Mesendoderm (in vitro differentiated cells): ENCODE data around the gene PCSK6.

Source experiments
- DNase-seq: peaks from one replicate; pipeline ENCODE4 v3.0.0; 2013
- H2AK5ac ChIP-seq: 2 replicates; pipeline ENCODE4 v1.6.1; 2013; ENCODE audit warnings: low read length, inconsistent platforms
- H2BK120ac ChIP-seq: 2 replicates; pipeline ENCODE4 v1.6.1; 2013; ENCODE audit warnings: low read depth, mild to moderate bottlenecking, low read length, moderate library complexity, mixed read lengths
- H2BK15ac ChIP-seq: replicated peaks from 2 replicates; pipeline ENCODE4 v1.6.1; 2013; ENCODE audit warnings: low read depth, mild to moderate bottlenecking, moderate library complexity
- H2BK5ac ChIP-seq: 2 replicates; pipeline ENCODE4 v1.6.1; 2013; ENCODE audit warnings: low read length, inconsistent platforms
- H3K18ac ChIP-seq: 2 replicates; pipeline ENCODE4 v1.6.1; 2013; ENCODE audit warnings: mild to moderate bottlenecking, low read length, mixed read lengths
- H3K23ac ChIP-seq: one replicate; pipeline ENCODE4 v1.6.1; 2013; ENCODE audit warnings: low read length
- H3K27ac ChIP-seq: 2 replicates; pipeline ENCODE4 v1.5.1; 2013; ENCODE audit warnings: low read depth, mild to moderate bottlenecking, inconsistent platforms, low read length, moderate library complexity
- H3K27me3 ChIP-seq: 2 replicates; pipeline ENCODE4 v1.6.1; 2013; ENCODE audit warnings: low read length, control low read depth, mild to moderate bottlenecking, inconsistent platforms; ENCODE audit not compliant: insufficient read depth, poor library complexity
- H3K36me3 ChIP-seq: 2 replicates; pipeline ENCODE4 v1.6.1; 2013; ENCODE audit warnings: low read length, inconsistent platforms; ENCODE audit not compliant: control insufficient read depth, insufficient read depth
- H3K4ac ChIP-seq: one replicate; pipeline ENCODE4 v1.6.1; 2013; ENCODE audit warnings: low read depth, mild to moderate bottlenecking, low read length, moderate library complexity
- H3K4me1 ChIP-seq: 2 replicates; pipeline ENCODE4 v1.6.1; 2013; ENCODE audit warnings: low read depth, low read length, inconsistent platforms; ENCODE audit not compliant: control insufficient read depth
- H3K4me2 ChIP-seq: 2 replicates; pipeline ENCODE4 v1.6.1; 2013; ENCODE audit warnings: low read length
- H3K4me3 ChIP-seq: 2 replicates; pipeline ENCODE4 v1.5.1; 2013; ENCODE audit warnings: mild to moderate bottlenecking, low read length
- H3K56ac ChIP-seq: one replicate; pipeline ENCODE4 v1.6.1; 2013; ENCODE audit warnings: low read length
- H3K79me1 ChIP-seq: 2 replicates; pipeline ENCODE4 v1.6.1; 2013; ENCODE audit warnings: low read length, inconsistent platforms
- H3K79me2 ChIP-seq: 2 replicates; pipeline ENCODE4 v1.6.1; 2013; ENCODE audit warnings: mild to moderate bottlenecking, low read length; ENCODE audit not compliant: control insufficient read depth, insufficient read depth
- H3K9ac ChIP-seq: 2 replicates; pipeline ENCODE4 v1.6.1; 2013; ENCODE audit warnings: low read length, inconsistent platforms
- H4K5ac ChIP-seq: one replicate; pipeline ENCODE4 v1.6.1; 2013; ENCODE audit warnings: low read length
- H4K8ac ChIP-seq: one replicate; pipeline ENCODE4 v1.6.1; 2013; ENCODE audit warnings: low read depth, mild to moderate bottlenecking, control low read depth, low read length, moderate library complexity
- WGBS: extraction: QIAGEN DNeasy Blood & Tissue Kit; methylation state at CpG from one replicate; pipeline ENCODE4 v1.1.7; 2013; ENCODE audit warnings: low lambda C conversion rate, missing lambda C conversion rate; ENCODE audit not compliant: insufficient coverage; ENCODE audit errors: extremely low coverage; 5-methylcytosine and 5-hydroxymethylcytosine counted together

PCSK6 gene

DNA sequence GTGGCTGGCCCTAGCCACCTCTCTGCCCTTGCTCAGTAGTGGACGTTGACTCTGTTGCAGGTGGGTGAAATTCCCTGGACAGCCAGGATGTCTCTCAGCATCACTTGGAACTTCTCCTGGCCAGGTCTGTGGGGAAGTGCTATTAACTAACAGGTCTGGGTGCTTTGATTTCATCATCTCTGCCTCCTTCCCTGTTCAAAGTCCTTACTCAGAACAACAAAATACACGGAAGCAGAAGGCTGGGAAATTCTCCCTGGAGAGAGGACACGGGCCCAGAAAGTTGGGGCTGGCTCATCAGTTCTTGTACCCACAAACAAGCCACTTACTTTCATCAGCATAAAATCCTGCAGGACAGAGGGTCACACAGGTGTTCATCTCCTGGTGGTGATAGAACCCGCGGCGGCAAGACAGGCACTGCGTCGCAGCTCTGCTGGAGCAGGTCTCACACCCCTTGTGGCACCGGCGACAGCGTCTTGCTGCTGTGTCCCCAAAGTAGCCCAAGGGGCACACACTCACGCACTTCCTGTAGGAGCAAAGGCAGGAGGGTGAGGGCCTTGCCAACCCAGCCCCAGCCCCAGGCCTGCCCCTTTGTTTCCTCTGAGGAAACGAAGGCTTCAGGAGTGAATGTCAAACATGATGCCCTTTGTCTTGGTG is 164.9 kb downstream of the PCSK6 start:
- Histone ChIP-seq H3K23ac (no peak overlapping the region), H3K79me2 (no peaks in the 10 kb centered on the region), H2BK5ac (no peak overlapping the region), H2AK5ac (no peak overlapping the region), H3K4me2 (no peak overlapping the region), H3K27me3 (no peaks in the 10 kb centered on the region), H2BK120ac (no peak overlapping the region), H4K5ac (no peak overlapping the region), H3K18ac (no peak overlapping the region), H3K56ac (no peak overlapping the region), H2BK15ac (no peak overlapping the region), H3K79me1 (no peaks in the 10 kb centered on the region), H3K4ac (no peak overlapping the region), H4K8ac (no peak overlapping the region), H3K27ac (no peak overlapping the region), H3K4me1 (no peaks in the 10 kb centered on the region), H3K4me3 (no peak overlapping the region), H3K36me3 (no peaks in the 10 kb centered on the region), H3K9ac (no peak overlapping the region)
- no CpG with 5 or more reads among the region's 13 CpGs for WGBS
- no peak for DNase-seq

DNA sequence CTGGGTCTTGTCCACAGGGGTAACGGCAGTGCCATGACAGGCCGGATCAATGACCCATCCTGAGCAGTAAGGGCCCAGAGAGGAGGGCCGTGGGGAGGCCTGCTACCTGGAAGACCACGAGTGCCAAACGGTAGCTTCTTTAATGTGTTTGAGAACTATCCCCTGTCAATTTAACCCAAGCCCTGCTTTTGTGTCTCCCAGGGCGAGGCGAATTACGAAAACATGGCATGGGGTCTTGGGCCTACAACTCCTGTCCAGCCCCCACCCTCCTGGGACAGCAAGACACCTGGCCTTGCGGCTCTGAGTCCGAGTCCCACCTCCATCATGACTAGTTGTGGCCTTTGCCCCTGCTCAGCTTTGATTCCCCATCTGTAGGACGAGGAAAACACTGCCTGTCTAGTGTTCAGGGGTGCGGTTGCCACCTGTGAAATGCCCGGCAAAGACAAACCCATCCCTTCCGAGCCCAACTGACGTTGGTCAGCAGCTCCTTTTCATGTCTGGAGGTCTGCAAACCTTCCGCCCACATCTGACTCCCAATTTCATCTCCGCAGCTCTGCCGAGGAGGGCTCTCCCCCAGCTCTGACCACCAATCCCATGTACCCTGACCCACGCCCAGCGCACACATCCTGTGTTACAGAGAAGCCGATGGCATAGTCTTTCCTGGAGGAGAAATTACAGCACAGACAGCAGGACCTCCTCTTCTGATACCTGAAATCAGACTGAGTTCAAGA is 165.5 kb downstream of the PCSK6 start:
- Histone ChIP-seq H3K56ac (no peak overlapping the region), H2AK5ac (no peak overlapping the region), H3K4me2 (no peak overlapping the region), H3K4me3 (no peak overlapping the region), H3K36me3 (no peaks in the 10 kb centered on the region), H3K4ac (no peak overlapping the region), H3K23ac (no peak overlapping the region), H2BK120ac (no peak overlapping the region), H4K8ac (no peak overlapping the region), H3K27ac (no peak overlapping the region), H3K79me1 (no peaks in the 10 kb centered on the region), H3K4me1 (no peaks in the 10 kb centered on the region), H2BK5ac (no peak overlapping the region), H2BK15ac (no peak overlapping the region), H3K18ac (no peak overlapping the region), H4K5ac (no peak overlapping the region), H3K9ac (no peak overlapping the region), H3K79me2 (no peaks in the 10 kb centered on the region), H3K27me3 (no peaks in the 10 kb centered on the region)
- no CpG with 5 or more reads among the region's 21 CpGs for WGBS
- DNase-seq, result no peak

DNA sequence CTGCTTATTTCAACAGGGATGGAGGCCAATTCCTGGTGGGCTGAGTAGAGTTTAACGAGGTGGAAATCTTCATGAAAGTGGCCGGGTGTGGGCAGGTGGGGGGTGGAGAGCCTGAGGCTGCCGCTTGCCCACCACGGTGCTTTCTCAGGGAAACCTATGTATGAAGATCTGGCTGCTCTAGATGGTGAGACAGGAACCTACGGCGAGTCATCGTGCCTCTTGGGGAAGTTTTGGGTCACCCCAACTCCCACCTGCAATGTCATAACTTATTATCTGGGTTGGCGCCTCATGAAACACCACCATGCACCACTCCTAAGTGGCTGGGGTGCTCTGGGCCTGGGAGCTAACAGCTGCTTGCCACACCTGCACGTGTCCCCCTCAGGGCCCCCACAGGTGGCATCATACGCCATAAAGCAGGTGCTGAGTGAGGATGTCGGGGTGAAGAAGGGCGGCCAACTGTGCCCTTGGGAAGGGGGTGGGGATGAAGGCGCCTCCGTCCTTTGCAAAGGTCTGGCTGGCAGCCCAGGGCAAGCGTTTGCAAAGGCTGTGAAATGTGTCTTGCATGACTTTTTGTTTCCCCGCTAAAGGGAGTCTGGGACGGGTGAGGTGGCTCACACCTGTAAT is 166.5 kb downstream of the PCSK6 start:
- no peak for DNase-seq
- no peaks in the 10 kb centered on the region for H3K79me2 ChIP-seq
- H2BK5ac ChIP-seq, result no peak overlapping the region
- no peak overlapping the region for H3K56ac ChIP-seq
- H3K4me3 ChIP-seq, result no peak overlapping the region
- no peaks in the 10 kb centered on the region for H3K36me3 ChIP-seq
- WGBS, result no CpG with 5 or more reads among the region's 17 CpGs
- no peak overlapping the region for H4K5ac ChIP-seq
- H3K18ac ChIP-seq, result no peak overlapping the region
- no peak overlapping the region for H3K4ac ChIP-seq
- H3K79me1 ChIP-seq, result no peaks in the 10 kb centered on the region
- H3K27me3 ChIP-seq, result no peaks in the 10 kb centered on the region
- no peak overlapping the region for H3K4me2 ChIP-seq
- H3K9ac ChIP-seq, result no peak overlapping the region
- no peak overlapping the region for H3K27ac ChIP-seq
- H4K8ac ChIP-seq, result no peak overlapping the region
- no peak overlapping the region for H3K23ac ChIP-seq
- no peak overlapping the region for H2AK5ac ChIP-seq
- no peaks in the 10 kb centered on the region for H3K4me1 ChIP-seq
- no peak overlapping the region for H2BK15ac ChIP-seq
- H2BK120ac ChIP-seq, result no peak overlapping the region

DNA sequence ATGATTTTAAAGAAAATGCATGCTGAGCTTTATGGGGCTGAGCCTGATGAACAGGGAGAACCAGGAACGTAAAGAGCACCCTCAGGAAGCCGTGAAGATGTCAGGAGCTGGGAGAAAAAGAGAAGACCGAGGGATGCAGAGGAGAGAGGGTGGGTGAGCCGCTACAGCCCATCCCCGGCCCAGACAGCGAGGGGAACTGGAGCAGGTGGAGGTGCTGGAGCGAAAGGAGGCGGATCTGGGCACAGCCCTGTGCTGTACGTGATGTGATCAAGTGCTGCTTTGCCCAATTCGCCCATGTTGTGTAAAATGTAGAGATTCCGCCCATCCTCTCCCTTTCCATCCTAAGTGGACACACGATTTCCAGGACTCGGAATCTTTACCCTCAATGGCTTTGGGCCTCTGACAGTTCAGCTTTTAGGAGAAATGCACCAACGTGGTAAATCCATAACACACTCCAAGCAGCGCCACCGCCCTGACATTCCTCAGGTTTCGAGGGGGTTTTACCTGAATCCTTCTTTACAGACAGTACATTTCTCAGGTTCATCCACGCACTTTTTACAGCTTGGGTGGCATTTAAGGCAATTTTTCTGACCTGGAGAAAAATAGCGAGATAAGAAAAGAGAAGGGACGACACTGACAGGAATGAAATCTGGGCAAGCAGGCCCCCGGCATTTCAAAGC is 167.4 kb downstream of the PCSK6 start:
- H3K27ac ChIP-seq, result no peak overlapping the region
- no peak overlapping the region for H3K4me3 ChIP-seq
- no peaks in the 10 kb centered on the region for H3K4me1 ChIP-seq
- H2BK120ac ChIP-seq, result no peak overlapping the region
- H3K18ac ChIP-seq, result no peak overlapping the region
- H3K79me2 ChIP-seq, result no peaks in the 10 kb centered on the region
- no peaks in the 10 kb centered on the region for H3K36me3 ChIP-seq
- H3K79me1 ChIP-seq, result no peaks in the 10 kb centered on the region
- no peak overlapping the region for H3K9ac ChIP-seq
- no peak overlapping the region for H3K4ac ChIP-seq
- no peak overlapping the region for H3K23ac ChIP-seq
- H2AK5ac ChIP-seq, result no peak overlapping the region
- WGBS, result no CpG with 5 or more reads among the region's 21 CpGs
- no peak overlapping the region for H4K5ac ChIP-seq
- H3K56ac ChIP-seq, result no peak overlapping the region
- no peak overlapping the region for H3K4me2 ChIP-seq
- H2BK15ac ChIP-seq, result no peak overlapping the region
- no peak overlapping the region for H4K8ac ChIP-seq
- H3K27me3 ChIP-seq, result no peaks in the 10 kb centered on the region
- no peak for DNase-seq
- no peak overlapping the region for H2BK5ac ChIP-seq

DNA sequence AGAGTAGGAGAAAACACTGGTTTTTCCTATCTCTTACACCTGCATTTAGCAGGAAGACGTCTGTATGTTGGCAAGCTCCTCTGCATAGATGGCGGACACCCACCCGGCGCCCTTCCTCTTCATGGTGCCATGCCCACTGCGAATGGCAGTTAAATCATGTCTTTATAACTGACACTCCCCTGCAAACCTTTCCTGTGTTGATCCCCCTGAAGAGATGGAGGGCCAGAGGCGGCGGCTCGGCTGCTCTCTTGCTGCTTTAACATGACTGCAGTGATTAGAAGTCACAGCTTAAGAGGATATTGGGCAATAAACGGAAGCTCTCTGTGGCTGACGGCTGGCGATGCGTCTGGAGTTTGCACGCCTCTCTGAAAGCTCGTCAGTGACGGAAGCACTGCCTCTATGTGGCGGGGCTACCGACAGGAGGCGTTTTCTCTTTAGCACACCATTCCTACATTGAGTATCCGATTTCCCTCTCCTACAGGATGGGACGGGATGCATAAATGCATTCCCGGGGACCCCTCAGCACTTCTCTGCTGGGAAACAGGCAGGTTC is 168.9 kb downstream of the PCSK6 start:
- no CpG with 5 or more reads among the region's 21 CpGs for WGBS
- H3K4me1 ChIP-seq, result no peaks in the 10 kb centered on the region
- H2BK120ac ChIP-seq, result no peak overlapping the region
- no peak overlapping the region for H3K4me3 ChIP-seq
- H4K5ac ChIP-seq, result no peak overlapping the region
- no peak overlapping the region for H3K4me2 ChIP-seq
- H3K23ac ChIP-seq, result no peak overlapping the region
- H3K27me3 ChIP-seq, result no peaks in the 10 kb centered on the region
- no peaks in the 10 kb centered on the region for H3K36me3 ChIP-seq
- no peak overlapping the region for H4K8ac ChIP-seq
- H3K56ac ChIP-seq, result no peak overlapping the region
- H3K4ac ChIP-seq, result no peak overlapping the region
- no peak overlapping the region for H2BK15ac ChIP-seq
- H3K79me1 ChIP-seq, result no peaks in the 10 kb centered on the region
- no peak overlapping the region for H3K27ac ChIP-seq
- H2AK5ac ChIP-seq, result no peak overlapping the region
- H3K79me2 ChIP-seq, result no peaks in the 10 kb centered on the region
- H2BK5ac ChIP-seq, result no peak overlapping the region
- DNase-seq, result peak; percentile 84
- H3K18ac ChIP-seq, result no peak overlapping the region
- H3K9ac ChIP-seq, result no peak overlapping the region
